Stimulated activated CD4-positive, alpha-beta T cell treated with anti-CD3 and anti-CD28 coated beads, Interleukin-15, amount 100 ng/mL, for 24 hours (primary cell): ENCODE results near the gene ABHD17A.

Source experiments
- DNase-seq: peaks from one replicate; pipeline ENCODE4 v3.0.0-alpha.2; 2020

The ABHD17A gene

GRCh38 chr19:1832046-1832663 lies 53.1 kb downstream of the ABHD17A start:
- DNase-seq = no peak

- no peak for DNase-seq
Measured at GRCh38 chr19:1830978-1831377, 54.3 kb downstream of the ABHD17A start.

GRCh38 chr19:1830568-1830967 lies 54.7 kb downstream of the ABHD17A start:
- no peak for DNase-seq

GRCh38 chr19:1829958-1830357 lies 55.3 kb downstream of the ABHD17A start:
- DNase-seq = no peak

GRCh38 chr19:1828279-1829238 lies 56.7 kb downstream of the ABHD17A start:
- no peak for DNase-seq

GRCh38 chr19:1827566-1828278 lies 57.6 kb downstream of the ABHD17A start:
- DNase-seq = no peak
